Progenitor cell of endocrine pancreas (in vitro differentiated cells): ENCODE results near the gene PNCK. TPM values are rescaled to one million over a fixed set of nuclear protein-coding genes. Genes with fewer than 3 reads are reported as not detected.
"Not testable (repeated sequence)": the region's sequence is repeated elsewhere in the genome, so short reads cannot be mapped to it uniquely, and the experiment has no call there.

Experiments used
- DNase-seq: peaks from one replicate; pipeline ENCODE4 v3.0.0; 2021; ENCODE audit warnings: low spot score; ENCODE audit not compliant: unreplicated experiment
- H3K27ac Mint-ChIP-seq: 2 replicates; pipeline ENCODE4 v1.8.0; 2021; ENCODE audit warnings: mild to moderate bottlenecking, moderate library complexity, mixed read lengths
- H3K27me3 Mint-ChIP-seq: 2 replicates; pipeline ENCODE4 v1.8.0; 2021; ENCODE audit warnings: mixed read lengths
- H3K36me3 Mint-ChIP-seq: 2 replicates; pipeline ENCODE4 v1.8.0; 2022; ENCODE audit warnings: mixed read lengths; ENCODE audit not compliant: insufficient read depth
- H3K4me1 Mint-ChIP-seq: 2 replicates; pipeline ENCODE4 v1.8.0; 2021; ENCODE audit warnings: low read depth, mixed read lengths
- H3K4me3 Mint-ChIP-seq: 2 replicates; pipeline ENCODE4 v1.8.0; 2021; ENCODE audit warnings: low read depth, mild to moderate bottlenecking, moderate library complexity, mixed read lengths
- H3K9me3 Mint-ChIP-seq: 2 replicates; pipeline ENCODE4 v1.8.0; 2021; ENCODE audit warnings: low read depth, mixed read lengths
- total RNA-seq: library from RNA; stranded (reverse); gene quantifications from 2 replicates; pipeline ENCODE4 v1.2.1, GENCODE V29; 2021
- TF ChIP-seq, protein P1 (sequence below): fragments of 200-600 bp; sonication (generic); IDR thresholded peaks from one replicate; pipeline ENCODE4 v1.5.0; 2021; ENCODE audit warnings: antibody characterized with exemption, mild to moderate bottlenecking; ENCODE audit not compliant: unreplicated experiment

The PNCK gene
- total RNA-seq, 1 donor from 2014 or later = 6.1 TPM

DNA sequence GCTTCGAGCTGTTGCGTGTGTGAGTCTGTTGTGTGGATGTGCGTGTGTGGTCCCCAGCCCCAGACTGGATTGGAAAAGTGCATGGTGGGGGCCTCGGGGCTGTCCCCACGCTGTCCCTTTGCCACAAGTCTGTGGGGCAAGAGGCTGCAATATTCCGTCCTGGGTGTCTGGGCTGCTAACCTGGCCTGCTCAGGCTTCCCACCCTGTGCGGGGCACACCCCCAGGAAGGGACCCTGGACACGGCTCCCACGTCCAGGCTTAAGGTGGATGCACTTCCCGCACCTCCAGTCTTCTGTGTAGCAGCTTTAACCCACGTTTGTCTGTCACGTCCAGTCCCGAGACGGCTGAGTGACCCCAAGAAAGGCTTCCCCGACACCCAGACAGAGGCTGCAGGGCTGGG is 22.5 kb upstream of the PNCK start:
- TF ChIP-seq, protein P1, sequence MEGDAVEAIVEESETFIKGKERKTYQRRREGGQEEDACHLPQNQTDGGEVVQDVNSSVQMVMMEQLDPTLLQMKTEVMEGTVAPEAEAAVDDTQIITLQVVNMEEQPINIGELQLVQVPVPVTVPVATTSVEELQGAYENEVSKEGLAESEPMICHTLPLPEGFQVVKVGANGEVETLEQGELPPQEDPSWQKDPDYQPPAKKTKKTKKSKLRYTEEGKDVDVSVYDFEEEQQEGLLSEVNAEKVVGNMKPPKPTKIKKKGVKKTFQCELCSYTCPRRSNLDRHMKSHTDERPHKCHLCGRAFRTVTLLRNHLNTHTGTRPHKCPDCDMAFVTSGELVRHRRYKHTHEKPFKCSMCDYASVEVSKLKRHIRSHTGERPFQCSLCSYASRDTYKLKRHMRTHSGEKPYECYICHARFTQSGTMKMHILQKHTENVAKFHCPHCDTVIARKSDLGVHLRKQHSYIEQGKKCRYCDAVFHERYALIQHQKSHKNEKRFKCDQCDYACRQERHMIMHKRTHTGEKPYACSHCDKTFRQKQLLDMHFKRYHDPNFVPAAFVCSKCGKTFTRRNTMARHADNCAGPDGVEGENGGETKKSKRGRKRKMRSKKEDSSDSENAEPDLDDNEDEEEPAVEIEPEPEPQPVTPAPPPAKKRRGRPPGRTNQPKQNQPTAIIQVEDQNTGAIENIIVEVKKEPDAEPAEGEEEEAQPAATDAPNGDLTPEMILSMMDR = no peak
- H3K4me3 Mint-ChIP-seq = no peak overlapping the region
- H3K27me3 Mint-ChIP-seq = no peaks in the 10 kb centered on the region
- H3K4me1 Mint-ChIP-seq = no peaks in the 10 kb centered on the region
- no peak overlapping the region for H3K27ac Mint-ChIP-seq
- no peaks in the 10 kb centered on the region for H3K9me3 Mint-ChIP-seq
- peaks cover 3% of the 10 kb centered on the region for H3K36me3 Mint-ChIP-seq
- no peak for DNase-seq

DNA sequence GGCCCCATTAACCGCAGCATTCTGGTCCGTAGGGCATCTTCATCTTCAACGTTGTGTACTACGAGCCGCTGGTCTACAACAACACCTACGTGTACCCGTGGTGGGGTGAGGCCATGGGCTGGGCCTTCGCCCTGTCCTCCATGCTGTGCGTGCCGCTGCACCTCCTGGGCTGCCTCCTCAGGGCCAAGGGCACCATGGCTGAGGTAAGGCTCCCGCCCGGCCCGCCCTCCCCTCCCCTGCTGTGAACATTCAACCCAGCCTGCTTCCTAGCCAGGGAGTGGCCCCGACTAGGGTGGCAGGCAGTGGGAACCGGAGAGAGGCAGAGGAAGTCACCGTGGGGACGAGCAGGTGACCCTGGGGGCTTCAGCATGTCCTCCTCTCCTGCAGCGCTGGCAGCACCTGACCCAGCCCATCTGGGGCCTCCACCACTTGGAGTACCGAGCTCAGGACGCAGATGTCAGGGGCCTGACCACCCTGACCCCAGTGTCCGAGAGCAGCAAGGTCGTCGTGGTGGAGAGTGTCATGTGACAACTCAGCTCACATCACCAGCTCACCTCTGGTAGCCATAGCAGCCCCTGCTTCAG is 21.2 kb upstream of the PNCK start:
- DNase-seq = no peak
- Mint-ChIP-seq H3K27me3 (no peaks in the 10 kb centered on the region), H3K9me3 (no peaks in the 10 kb centered on the region), H3K4me1 (no peaks in the 10 kb centered on the region), H3K36me3 (peaks cover 3% of the 10 kb centered on the region), H3K27ac (no peak overlapping the region), H3K4me3 (no peak overlapping the region)
- TF ChIP-seq, protein P1 = no peak

DNA sequence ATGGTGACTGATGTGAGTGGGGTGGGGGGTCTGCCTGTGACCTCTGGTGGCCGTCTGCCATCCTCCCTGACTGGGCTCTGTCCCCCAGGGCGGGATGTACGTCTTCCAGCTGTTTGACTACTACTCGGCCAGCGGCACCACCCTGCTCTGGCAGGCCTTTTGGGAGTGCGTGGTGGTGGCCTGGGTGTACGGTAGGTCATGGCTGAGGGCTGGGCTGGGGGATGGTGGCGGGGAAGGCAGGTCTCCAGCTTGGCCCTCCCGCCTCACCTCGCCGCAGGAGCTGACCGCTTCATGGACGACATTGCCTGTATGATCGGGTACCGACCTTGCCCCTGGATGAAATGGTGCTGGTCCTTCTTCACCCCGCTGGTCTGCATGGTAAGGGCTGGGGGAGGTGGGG is 20.6 kb upstream of the PNCK start:
- not testable (repeated sequence) for H3K36me3 Mint-ChIP-seq, H3K27me3 Mint-ChIP-seq, H3K4me1 Mint-ChIP-seq, H3K27ac Mint-ChIP-seq, H3K4me3 Mint-ChIP-seq, H3K9me3 Mint-ChIP-seq, DNase-seq

DNA sequence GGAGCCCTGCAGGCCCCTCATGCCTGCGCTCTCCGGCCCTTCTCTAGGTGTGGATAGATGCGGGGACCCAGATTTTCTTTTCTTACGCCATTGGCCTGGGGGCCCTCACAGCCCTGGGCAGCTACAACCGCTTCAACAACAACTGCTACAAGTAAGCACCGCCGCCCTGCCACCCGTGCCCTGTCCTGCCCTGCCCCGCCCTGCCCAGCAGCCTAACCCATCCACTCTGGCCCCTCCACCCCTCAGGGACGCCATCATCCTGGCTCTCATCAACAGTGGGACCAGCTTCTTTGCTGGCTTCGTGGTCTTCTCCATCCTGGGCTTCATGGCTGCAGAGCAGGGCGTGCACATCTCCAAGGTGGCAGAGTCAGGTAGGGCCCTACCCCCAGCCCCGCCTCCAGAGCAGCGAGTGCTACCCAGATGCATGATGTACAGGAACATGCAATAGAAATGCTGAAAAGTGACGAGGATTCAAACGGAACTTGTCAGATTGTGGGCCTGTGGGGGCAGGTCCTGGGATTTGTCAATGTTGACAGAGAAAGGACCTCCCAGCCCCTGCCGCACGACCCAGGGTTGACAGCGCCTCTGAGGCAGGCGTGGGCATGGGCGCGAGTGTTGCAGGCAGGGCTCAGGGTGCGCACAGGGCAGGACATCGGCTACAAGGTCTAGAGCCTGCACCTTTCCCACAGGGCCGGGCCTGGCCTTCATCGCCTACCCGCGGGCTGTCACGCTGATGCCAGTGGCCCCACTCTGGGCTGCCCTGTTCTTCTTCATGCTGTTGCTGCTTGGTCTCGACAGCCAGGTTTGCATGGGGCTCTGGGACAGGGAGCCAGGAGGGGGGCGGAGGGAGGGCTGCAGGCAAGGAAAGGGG is 19.8 kb upstream of the PNCK start:
- peaks cover 1% of the 10 kb centered on the region for H3K36me3 Mint-ChIP-seq
- H3K9me3 Mint-ChIP-seq = no peaks in the 10 kb centered on the region
- no peak overlapping the region for H3K27ac Mint-ChIP-seq
- DNase-seq = no peak
- no peak overlapping the region for H3K4me3 Mint-ChIP-seq
- H3K4me1 Mint-ChIP-seq = no peaks in the 10 kb centered on the region
- no peaks in the 10 kb centered on the region for H3K27me3 Mint-ChIP-seq
- TF ChIP-seq, protein P1 = no peak

DNA sequence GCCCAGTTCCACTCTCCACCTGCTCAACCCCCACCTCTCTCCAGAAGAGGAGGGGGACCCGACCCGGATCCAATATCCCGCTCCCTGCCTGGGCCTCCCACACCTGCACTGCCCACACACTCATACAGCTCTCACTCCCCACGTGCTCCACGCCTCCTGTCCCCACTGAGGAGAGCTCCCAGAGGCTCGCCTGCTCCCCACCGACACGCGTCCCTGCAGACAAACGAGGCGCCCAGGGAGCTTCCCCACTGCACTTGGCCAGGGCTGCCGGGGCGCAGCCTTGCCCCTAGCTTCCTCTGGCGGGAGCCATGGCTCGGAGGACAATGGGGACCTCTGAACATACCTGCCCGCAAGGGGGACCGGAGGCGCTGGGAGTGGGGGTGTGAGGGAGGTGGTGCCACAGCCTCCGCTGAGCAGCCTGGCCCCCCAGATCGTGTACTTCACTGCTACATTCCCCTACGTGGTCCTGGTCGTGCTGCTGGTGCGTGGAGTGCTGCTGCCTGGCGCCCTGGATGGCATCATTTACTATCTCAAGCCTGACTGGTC is 19.1 kb upstream of the PNCK start:
- no peaks in the 10 kb centered on the region for H3K9me3 Mint-ChIP-seq
- TF ChIP-seq, protein P1 = no peak
- H3K27ac Mint-ChIP-seq = no peak overlapping the region
- no peaks in the 10 kb centered on the region for H3K27me3 Mint-ChIP-seq
- DNase-seq = no peak
- H3K36me3 Mint-ChIP-seq = peaks cover 1% of the 10 kb centered on the region
- no peaks in the 10 kb centered on the region for H3K4me1 Mint-ChIP-seq
- no peak overlapping the region for H3K4me3 Mint-ChIP-seq
